NCI-H69 (cell line): Measurements from ENCODE around the gene EWSR1.

ENCODE experiments used
- DNase-seq: peaks from one replicate; lab custom pipeline; 2025; lab: John Stamatoyannopoulos, UW

EWSR1 gene

GRCh38 chr22:29251265-29251664 lies 16.8 kb upstream of the EWSR1 start:
- no peak for DNase-seq

DNA sequence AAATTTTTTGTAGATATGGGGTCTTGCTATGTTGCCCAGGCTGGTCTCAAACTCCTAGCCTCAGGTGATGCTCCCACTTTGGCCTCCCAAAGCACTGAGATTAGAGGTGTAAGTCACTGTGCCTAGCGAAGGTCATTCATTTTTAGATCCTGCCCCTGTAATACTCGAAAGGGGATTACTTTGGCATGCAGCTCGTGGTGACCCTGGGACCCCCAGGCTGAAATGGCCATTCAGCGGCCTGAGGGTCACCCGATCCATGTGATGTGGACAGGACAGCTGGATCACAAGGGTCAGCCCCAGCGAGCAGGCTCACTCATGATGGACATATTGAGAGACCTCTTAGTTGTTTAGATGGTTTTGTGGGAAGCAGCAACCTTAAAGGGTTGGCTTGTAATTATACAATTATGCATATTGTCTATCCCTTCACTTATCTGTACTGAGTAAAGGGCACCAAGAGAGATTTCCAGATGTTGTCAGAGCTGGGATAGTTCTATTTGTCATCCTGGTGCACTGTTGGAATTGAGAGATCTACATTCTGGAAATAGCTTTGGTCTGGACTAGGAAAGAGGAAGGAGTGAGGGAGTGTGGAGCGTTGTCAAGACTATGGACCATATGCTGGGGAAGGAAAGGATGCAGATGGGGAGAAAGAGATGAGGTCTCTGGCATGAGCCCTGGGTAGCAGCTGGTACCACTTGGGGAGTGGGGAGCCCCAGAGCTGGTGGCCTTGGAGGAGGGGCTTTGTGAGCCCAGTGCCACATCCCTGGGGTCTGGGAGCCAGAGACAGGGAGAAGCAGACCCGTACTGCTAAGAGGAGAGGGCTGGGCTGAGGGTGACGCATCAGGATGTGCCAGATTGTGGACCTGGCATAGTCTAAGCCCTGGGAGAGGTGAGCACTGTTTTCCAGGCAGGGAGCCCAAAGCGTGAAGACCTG lies 15.8 kb upstream of the EWSR1 start:
- DNase-seq = no peak

DNA sequence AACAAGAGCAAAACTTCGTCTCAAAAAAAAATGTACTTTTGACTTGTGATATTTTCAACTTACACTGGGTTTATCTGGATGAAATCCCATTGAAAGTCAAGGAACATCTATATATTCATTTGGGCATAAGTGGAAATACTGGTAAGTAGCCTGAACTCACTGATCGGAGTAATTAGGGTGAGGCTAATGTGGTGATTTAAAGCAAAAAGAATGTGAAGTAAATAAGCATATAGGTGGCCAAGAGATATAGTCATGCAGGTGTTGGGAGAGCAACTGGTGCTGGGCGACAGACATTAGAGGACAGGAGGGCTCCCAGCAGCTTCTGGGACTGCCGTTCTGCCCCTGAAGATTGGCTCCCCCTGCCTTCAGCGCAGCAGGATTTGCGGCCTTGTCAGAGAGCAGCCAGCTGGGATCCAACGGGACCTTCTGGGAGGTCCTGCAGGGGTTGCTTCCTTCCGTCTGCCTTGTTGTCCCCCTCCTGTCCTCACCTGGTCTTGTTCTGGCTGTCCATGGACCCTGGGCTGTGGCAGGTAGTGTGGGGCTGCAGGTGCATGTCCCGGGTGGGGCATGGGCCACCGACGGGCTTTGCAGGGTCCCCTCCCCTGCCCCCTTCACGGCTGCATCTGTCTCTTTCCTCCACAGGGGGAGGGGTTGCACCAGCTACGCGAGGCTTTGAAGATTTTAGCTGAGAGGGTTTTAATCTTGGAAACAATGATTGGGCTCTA lies 14.3 kb upstream of the EWSR1 start:
- DNase-seq = no peak

GRCh38 chr22:29254286-29254660 lies 13.8 kb upstream of the EWSR1 start:
- DNase-seq = no peak

- no peak for DNase-seq
These were observed 12.9 kb upstream of the EWSR1 start for GRCh38 chr22:29255064-29255621.

DNA sequence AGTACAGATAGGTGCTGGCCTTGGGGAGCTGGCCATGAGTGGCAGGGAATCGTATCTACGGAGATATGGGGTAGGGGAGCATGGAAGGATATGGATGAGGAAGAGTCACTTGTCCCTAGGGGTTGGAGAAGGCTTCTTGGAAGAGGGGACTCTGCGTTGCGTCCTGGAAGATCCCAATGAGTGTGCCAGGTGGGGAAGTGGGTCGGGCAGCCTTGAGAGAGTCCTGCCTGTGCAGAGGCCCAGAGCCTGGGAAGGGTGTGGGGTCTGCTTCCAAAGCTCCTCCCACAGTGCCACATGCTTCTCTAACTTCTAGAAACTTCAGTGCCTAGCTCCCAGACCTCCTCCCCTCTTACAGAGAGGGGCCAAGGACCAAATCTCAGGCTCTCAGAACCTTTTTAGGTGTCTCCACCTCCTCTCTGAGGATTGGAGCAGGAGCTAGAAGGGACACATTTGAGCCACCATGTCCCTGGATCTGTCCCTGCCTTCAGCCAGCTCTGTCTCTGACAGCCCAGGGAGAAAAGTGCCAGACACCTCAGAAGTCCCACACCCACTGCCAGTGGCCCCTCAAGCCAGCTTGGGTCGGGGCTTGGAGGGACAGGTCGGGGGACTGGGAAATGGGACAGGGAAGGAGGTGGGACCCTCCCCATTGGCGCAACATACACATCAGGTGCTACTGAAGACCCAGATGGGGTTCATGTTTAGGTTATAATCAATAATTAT lies 11.3 kb upstream of the EWSR1 start:
- no peak for DNase-seq

DNA sequence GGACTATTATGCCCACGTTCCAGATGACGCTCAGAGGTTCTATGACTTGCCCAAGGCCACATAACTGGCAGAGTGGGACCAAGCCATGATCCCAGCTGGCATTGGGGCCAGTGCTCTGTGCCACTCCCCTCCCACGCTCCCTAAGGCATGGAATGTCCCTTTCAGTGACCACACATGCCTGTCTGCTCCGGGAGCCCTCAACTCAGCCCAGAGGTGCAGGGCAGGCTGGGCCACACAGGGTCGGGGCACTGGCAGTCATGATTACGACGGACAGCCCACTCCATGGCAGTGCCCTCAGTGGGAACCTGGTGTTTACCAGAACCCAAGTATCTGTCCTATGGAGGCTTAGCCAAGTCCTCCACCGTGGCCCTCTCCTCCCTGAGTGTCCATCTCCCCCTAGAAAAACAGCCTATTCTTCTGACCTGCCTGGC lies 10.3 kb upstream of the EWSR1 start:
- DNase-seq = no peak

DNA sequence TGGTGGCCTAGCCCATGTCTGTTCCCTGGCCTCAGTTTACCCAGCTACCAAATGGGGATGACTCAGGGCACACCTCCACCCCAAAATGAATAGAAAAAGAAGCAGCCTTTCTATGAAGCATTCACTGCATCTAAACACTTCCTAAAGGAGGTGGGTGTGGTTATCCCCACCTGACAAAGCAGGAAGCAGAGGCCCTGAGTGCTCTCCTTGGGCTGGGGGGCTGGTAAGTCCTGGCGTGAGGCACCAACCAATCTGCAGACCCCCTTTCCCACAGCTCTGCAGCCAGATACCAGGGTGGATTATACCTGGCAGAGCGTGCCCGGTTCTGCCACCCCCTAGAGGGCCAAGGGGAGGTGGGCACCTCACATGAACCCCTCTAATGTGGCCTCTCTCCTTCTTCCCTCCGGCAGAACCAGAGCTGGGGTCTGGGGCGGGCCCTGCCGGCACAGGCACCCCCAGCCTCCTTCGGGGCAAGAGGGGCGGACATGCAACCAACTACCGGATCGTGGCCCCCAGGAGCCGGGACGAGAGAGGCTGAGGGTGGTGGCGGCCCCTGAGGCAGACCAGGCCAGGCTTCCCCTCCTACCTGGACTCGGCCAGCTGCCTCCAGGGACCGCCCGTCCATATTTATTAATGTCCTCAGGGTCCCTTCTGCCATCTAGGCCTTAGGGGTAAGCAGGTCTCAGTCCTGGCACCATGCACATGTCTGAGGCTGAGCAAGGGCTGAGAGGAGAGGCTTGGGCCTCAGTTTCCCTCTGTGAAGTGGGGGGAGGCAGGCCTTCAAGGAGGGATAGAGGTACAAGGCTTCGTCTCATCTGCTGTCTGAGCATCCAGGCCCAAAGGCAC lies 9.4 kb upstream of the EWSR1 start:
- no peak for DNase-seq

GRCh38 chr22:29259253-29259899 lies 8.7 kb upstream of the EWSR1 start:
- peak; percentile 25 for DNase-seq

DNA sequence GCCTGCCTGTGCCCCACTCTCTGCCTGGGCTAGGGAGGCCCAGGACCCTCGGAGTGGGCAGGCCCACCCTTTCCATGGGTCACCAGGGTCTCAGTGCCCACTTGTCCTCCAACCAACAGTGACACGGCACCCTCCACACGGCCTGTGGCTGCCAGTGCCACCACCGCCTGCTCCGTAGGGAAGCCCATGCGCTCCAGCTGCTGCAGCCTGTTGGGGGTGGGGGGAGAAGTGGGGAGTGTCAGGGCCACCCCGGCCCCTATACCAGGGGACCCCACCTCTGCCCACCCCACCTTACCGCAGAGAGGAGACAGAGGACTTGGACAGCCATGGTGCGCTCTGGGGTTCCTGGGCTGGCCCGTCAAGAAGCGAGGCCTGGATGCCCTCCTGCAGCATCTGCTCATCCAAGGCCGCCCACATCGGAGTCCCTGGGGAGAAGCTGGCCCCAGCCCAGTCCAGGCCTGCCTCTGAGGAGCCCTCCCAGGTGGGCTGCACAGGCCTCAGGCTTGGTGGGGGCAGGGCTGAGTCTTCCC lies 8.0 kb upstream of the EWSR1 start:
- no peak for DNase-seq

- DNase-seq = no peak
These were observed 7.3 kb upstream of the EWSR1 start for GRCh38 chr22:29260601-29261315.

DNA sequence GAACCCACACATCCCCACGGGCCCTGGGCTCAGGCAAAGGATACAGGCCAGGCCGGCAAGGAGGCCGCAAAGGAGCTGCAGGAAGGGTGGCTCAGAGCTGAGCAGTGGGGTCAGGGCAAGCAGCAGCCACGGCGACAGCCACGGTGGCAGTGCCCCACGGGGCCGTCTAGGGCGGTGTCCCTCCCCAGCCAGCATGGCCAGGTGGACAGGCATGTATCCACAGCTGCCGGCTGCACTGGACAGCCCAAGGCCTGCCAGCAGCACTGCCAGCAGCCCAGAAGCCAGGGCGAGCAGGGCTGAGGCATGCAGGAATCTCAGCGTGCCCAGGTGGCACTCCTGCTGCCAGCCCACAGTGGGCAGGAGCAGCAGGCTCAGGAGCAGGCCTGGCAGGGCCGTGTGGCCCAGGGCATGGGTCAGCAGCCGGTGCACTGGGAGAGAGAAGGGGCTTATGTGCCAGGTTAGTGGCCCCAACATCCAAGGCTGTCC lies 4.2 kb upstream of the EWSR1 start:
- no peak for DNase-seq

DNA sequence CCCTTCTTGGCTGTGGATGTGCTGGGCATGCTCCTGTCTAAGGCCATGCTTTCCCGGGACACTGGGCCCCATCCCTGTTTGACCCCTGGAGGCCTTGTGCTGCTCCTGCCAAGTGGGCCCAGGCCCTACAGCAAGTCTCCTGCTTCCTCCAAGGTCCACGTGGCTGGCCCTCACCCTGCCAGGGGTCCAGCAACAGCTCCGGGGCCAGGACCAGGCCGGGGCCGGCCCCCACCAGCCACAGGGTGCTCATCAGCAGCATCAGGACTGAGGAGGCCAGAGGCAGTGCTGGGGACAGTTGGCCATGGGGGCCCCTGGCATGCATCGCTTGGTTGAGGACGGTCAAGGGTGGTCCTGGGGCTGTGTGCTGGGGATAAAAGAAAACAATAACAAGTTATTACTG lies 2.8 kb upstream of the EWSR1 start:
- no peak for DNase-seq

GRCh38 chr22:29265929-29266328 lies 2.1 kb upstream of the EWSR1 start:
- peak; percentile 52 for DNase-seq

GRCh38 chr22:29266564-29267461 lies 1.3 kb upstream of the EWSR1 start:
- peak; percentile 70 for DNase-seq

GRCh38 chr22:29267462-29267857 lies 608 bp upstream of the EWSR1 start:
- DNase-seq = no peak

DNA sequence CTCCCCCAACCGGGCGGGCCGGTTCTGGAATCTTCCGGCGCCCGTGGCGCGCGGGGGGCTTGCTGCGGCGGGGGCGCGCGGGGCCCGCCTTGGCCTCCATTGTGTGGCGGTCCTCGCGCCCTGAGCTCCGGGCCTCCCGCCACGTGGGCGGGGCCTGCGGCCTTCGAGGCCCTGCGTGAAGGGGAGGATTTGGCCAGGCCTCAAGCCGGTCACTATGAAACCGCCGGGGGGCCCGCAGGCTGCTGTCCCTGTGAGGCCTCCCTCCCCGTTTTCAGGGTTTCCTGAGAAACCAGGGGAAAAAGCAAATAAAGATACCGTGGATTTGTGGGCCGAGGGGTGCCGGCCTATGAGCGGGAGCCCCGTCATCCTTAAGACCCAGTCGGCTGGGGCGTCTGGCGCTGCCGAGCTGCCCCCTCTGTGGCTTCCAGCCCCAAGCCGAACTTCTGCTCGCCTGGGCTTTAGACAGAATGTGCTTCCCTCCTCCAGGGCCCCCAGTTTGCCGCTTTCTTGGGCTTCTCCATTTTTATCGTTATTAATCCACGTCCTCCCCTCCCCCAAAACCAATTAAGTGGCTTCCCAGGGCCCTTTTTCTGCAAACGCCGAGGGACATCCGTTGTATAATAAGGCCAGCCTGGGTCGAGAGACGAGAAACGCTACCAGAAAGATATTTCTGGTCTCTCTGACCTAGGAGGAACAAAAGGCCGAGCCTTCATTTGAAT lies 602 bp downstream of the EWSR1 start:
- peak; percentile 89 for DNase-seq

GRCh38 chr22:29269230-29269604 lies 1.1 kb downstream of the EWSR1 start:
- DNase-seq = peak; percentile 71
